NB4 (cell line): Measurements from ENCODE around the gene NTN5.
"Not testable (repeated sequence)": the region's sequence is repeated elsewhere in the genome, so short reads cannot be mapped to it uniquely, and the experiment has no call there.

Source experiments
- DNase-seq: peaks from one replicate; pipeline ENCODE4 v3.0.0; 2010; ENCODE audit warnings: low read depth
- H3K4me3 ChIP-seq: one replicate; pipeline ENCODE4 v1.5.1; 2011; ENCODE audit warnings: mild to moderate bottlenecking, low read depth, low read length, moderate library complexity
- CTCF ChIP-seq: IDR thresholded peaks from one replicate; pipeline ENCODE4 v1.5.1; 2012; ENCODE audit warnings: low read depth, low read length
- MAX ChIP-seq: IDR thresholded peaks from 2 replicates; pipeline ENCODE4 v1.6.1; 2011; ENCODE audit warnings: low read depth, low read length
- MYC ChIP-seq: IDR thresholded peaks from 2 replicates; pipeline ENCODE4 v1.6.1; 2011; ENCODE audit warnings: low read depth, low read length
- POLR2A ChIP-seq: IDR thresholded peaks from 2 replicates; pipeline ENCODE4 v1.6.1; 2011; ENCODE audit warnings: mild to moderate bottlenecking; ENCODE audit not compliant: insufficient read length; ENCODE audit errors: extremely low read depth

NTN5 gene

DNA sequence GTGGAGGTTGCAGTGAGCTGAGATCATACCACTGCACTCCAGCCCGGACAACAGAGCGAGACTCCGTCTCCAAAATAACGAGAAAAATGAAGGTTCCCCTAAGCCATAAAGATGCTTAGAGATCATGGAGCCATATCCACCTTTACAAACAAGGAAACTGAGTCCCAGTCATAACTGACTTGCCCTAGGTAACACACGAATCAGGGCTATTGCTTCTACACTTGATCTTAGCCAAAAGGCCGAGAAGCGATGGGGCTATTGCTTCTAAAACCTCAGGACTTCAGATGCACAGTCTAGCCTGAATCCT lies 38.8 kb downstream of the NTN5 start:
- TF ChIP-seq POLR2A (no peak), CTCF (no peak), MAX (no peak), MYC (no peak)
- peak overlapping the region; percentile 54 for H3K4me3 ChIP-seq
- DNase-seq, result no peak

DNA sequence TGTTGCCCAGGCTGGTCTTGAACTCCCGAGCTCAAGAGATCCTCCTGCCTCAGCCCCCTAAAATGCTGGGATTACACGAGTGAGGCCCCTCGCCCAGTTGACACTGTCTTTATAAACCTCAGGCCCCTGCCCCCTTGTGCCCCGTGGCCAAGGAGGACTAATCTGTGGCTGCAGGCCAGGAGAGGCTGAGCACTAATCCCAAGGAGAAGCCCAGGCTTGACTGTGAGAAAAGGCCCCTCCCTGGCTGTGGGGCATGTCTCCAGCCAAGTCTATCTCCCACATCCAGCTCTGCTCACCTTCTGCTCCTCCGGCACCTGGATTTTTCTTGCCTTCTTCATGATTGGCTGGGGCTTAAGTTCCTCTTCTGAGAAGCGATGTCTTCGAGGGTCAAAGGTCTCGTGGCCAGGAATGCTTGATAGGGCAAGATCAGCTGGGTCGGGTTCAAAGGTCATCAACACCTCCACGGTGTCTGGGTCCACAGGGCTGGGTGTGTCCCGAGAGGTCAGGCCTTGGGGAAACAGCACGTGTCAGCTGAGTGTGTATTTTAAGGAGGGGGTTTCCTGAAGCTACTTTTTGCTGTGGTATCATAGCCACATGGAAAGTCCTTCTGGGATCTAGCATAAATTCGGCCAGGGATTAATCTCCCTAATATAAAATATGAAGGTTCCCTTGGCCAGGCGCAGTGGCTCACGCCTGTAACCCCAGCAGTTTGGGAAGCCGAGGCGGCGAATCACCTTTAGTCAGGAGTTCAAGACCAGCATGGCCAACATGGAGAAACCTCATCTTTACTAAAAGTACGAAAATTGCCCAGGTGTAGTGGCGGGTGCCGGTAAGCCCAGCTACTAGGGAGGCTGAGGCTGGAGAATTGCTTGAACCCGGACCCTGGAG lies 39.4 kb downstream of the NTN5 start:
- TF ChIP-seq POLR2A (no peak), MYC (no peak), MAX (no peak), CTCF (no peak)
- DNase-seq, result peak; percentile 74
- H3K4me3 ChIP-seq, result peak overlapping the region; percentile 54

GRCh38 chr19:48632692-48633147 lies 40.1 kb downstream of the NTN5 start:
- TF ChIP-seq MAX, result no peak
- peak; percentile 15 for TF ChIP-seq CTCF
- no peak overlapping the region for H3K4me3 ChIP-seq

GRCh38 chr19:48632286-48632685 lies 40.5 kb downstream of the NTN5 start:
- H3K4me3 ChIP-seq, result not testable (repeated sequence)

More at GRCh38 chr19:48632692-48633147, 40.1 kb downstream of the NTN5 start:
- peak; percentile 87 for DNase-seq

DNA sequence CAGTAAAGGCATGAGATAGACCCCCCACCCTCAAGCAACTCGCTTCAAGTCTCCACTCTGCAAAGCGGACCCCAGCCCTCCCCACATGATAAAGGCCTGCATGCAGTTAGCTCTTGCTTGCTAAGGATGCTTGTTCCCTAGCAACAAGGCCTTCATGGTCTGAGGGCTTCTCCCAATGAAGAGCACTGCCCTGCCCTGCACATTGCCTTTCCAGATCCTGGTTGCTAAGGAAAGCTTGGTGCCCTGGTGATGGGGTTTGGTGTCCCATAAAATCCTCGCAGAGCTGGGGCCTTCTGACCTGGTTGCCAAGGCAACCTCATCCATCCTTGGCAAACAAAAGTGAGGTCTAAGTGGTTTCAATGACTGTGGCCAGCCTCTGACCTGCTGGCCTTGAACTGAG lies 41.6 kb downstream of the NTN5 start:
- peak; percentile 69 for DNase-seq
- H3K4me3 ChIP-seq, result no peak overlapping the region
- no peak for TF ChIP-seq MYC
- no peak for TF ChIP-seq MAX
- no peak for TF ChIP-seq CTCF
- no peak for TF ChIP-seq POLR2A

More at GRCh38 chr19:48632286-48632685, 40.5 kb downstream of the NTN5 start:
- not testable (repeated sequence) for DNase-seq

DNA sequence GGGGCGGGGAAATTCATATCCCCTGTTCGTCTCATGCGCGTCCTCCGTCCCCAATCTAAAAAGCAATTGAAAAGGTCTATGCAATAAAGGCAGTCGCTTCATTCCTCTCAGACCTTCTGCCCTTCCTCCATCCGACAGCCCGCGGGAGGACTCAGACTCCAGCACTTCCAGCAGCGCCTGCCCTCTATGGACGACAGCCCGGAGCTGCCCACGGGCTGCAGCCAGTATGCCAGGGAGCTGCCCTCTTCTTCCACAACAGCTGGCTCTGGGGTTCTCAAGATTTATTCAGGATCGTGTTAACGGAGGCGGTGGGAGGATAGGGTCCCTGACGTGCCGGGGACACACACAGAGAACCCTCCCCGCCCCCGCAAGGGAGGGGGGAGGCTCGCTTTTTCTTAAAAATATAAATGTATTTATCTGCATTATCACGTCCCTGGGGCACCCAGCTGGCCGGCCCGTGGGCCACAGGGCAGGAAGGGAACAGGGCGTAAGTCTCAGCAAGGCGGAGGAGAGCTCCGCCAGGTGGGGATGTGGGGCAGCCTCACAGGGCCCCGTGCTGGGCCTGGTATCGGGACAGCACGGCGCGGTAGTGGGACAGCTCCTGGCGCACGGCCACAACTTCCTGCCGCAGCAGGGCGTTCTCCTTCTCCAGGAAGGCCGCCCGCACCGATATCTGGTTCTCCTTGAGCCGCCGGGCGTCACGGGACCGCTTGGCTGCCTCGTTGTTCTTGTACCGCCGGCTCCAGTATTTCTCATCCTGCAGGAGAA lies 42.3 kb downstream of the NTN5 start:
- H3K4me3 ChIP-seq, result no peak overlapping the region
- peak; percentile 45 for DNase-seq
- TF ChIP-seq MAX, result no peak
- TF ChIP-seq MYC, result no peak
- TF ChIP-seq POLR2A, result no peak
